Measurements from ENCODE around the gene ANKRD26.

The ANKRD26 gene

DNA sequence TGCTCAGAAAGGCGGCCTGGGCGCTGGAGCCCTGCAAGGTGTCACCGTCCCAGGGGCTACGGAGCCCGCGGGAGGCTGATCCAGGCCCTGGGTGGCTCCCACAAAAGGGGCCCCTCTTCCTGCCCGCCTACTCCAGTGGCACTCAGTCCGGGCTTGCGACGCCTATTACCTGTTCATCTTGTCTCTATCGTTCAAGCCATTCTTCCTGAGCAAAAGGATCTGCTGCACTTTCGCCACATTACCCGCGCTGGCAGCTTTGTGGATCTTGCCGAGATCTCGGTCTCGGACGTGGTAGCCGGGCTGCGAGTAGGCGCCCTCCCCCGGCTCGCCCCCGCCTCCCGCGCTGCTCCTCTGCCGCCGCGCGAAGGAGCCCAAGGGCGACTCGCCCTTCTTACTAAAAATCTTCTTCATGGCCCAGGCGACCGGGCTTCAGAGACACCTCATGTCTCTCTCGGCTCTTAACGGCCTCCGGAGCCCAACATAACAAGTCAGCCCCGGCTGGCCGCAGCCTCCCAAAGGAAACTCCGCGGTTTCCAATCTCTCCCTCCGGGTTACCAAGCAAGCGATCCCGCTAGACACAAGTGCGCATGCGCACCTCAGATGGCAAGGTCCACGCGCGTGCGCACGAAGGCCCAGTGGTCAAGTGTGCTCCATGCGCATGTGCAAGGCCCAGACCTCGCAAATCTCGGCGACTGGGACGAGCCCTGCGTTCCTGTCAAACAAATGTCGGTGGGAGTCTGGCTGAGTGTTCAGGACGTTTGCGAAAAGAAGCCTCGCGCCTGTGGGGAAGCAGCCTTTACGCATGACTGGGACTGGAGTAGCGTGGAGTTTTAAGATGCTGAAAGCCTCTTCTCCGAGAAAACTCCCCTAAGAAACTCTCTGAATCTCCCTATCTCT, at the start of gene ANKRD26:
Gene ANKRD26 (minus strand): TSS at position 579 of the 897 bp plus-strand sequence. CDS start 168 bp downstream, at position 411.
- H3K4me3 ChIP-seq (ENCODE audit: low read length), result peak within 1 kb of the TSS; percentile 74
- no peak for TF ChIP-seq ZNF274 (IDR thresholded peaks at IDR 0.05; ENCODE audit: low read depth, low read length)

GRCh38 chr10:27147701-27148100, 47.4 kb upstream of the ANKRD26 start:
- H3K4me3 ChIP-seq (ENCODE audit: low read length), result no peak overlapping the region
- no peak for TF ChIP-seq ZNF274 (IDR thresholded peaks at IDR 0.05; ENCODE audit: low read depth, low read length)

- H3K4me3 ChIP-seq (ENCODE audit: low read length), result no peak overlapping the region
- no peak for TF ChIP-seq ZNF274 (IDR thresholded peaks at IDR 0.05; ENCODE audit: low read depth, low read length)
Observed at GRCh38 chr10:27145937-27146336, 45.6 kb upstream of the ANKRD26 start.

DNA sequence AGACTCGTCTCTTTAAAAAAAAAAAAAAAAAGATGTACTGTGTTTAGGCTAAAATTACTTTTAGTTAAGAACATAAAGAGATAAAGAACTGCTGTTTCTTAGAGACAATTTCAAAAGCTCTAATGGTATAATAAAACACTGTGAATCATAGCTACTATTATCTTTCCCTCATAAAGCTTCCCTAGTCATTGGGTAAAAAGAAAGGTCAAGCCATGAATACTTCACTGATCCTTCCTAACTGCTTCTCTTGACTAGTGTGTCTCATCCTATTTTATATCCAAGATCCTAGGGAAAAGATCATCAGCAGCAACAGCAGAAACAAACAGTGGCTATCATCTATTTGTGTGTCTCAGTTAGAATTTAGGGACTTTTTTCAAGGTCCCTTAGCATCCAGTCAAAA, 43.4 kb upstream of the ANKRD26 start:
- H3K4me3 ChIP-seq (ENCODE audit: low read length), result no peak overlapping the region
- TF ChIP-seq ZNF274 (IDR thresholded peaks at IDR 0.05; ENCODE audit: low read depth, low read length), result no peak

DNA sequence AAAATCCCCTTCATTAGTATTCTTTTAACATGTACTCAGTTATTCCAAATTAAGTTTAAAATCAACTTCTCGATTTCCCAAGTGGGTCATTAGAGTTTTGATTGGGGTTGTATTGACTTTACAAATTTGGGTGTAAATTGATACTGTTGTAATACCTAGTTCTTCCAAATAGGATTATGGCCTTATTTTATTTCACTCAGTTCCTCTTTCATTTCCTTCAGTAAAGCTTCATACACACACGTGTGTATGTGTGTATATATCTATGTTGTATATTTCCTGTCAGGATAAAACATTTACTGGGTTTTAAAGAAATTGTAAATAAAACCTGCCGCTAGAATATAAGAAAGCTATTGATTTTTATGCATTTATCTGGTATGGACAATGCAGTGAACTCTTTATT, 38.0 kb upstream of the ANKRD26 start:
- no peak for TF ChIP-seq ZNF274 (IDR thresholded peaks at IDR 0.05; ENCODE audit: low read depth, low read length)
- no peak overlapping the region for H3K4me3 ChIP-seq (ENCODE audit: low read length)

DNA sequence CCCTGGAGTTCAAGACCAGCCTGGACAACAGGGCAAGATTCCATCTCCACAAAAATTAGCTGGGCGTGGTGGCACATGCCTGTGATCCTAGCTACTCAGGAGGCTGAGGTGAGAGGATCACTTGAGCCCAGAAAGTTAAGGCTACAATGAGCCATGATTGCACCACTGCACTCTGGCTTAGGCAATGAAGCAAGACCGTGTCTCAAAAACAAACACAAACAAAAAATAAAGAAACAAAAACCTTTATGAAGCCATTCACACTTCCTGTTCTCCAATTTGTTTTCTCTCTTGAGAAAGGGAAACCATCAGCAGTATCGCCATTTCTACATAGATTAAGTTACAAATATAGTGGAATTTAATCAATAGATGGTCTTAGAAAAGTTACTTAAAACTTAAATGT, 34.1 kb upstream of the ANKRD26 start:
- H3K4me3 ChIP-seq (ENCODE audit: low read length), result no peak overlapping the region
- TF ChIP-seq ZNF274 (IDR thresholded peaks at IDR 0.05; ENCODE audit: low read depth, low read length), result no peak

DNA sequence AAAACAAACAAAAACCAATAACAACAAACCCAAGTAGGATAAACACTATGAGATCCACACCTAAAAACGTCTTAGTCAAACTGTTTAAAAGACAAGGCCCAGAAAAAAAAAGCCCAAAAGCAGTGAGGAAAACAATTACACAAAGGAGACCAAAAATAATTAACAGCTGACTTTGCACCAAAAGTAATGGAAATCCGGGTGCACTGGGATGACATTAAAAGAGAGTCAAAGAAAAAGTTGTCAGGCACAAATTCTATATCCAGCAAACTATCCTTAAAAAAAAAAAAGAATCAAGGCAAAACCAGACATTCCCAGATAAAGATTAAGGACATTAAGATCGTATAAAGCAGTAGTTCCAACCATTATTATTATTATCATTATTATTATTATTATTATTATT, 7.9 kb upstream of the ANKRD26 start:
- no peak for TF ChIP-seq ZNF274 (IDR thresholded peaks at IDR 0.05; ENCODE audit: low read depth, low read length)
- H3K4me3 ChIP-seq (ENCODE audit: low read length), result no peak overlapping the region

- no peak overlapping the region for H3K4me3 ChIP-seq (ENCODE audit: low read length)
- TF ChIP-seq ZNF274 (IDR thresholded peaks at IDR 0.05; ENCODE audit: low read depth, low read length), result no peak
Observed at GRCh38 chr10:27104919-27105318, 4.6 kb upstream of the ANKRD26 start.

DNA sequence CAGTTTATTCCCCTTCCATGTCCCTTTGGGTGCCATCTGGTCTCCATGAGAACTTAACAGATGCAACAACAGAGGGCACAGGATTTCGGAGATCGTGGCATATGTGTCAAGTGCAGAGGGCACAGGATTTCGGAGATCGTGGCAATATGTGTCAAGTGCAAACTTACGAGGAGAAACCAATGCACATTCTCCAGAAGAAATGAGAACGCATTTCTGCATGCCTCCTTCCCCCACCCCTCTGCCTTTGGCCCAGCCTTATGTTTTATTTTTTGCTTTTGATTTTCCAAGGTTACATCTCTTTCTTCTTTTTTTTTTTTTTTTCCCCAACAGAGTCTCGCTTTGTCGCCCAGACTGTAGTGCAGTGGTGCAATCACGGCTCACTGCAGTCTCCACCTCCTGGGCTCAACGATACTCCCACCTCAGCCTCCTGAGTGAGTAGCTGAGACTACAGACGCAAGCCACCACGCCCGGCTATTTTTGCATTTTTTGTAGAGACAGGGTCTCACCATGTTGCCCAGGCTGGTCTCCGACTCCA, 586 bp upstream of the ANKRD26 start:
- TF ChIP-seq ZNF274 (IDR thresholded peaks at IDR 0.05; ENCODE audit: low read depth, low read length), result no peak
- peak overlapping the region; percentile 70 for H3K4me3 ChIP-seq (ENCODE audit: low read length)

DNA sequence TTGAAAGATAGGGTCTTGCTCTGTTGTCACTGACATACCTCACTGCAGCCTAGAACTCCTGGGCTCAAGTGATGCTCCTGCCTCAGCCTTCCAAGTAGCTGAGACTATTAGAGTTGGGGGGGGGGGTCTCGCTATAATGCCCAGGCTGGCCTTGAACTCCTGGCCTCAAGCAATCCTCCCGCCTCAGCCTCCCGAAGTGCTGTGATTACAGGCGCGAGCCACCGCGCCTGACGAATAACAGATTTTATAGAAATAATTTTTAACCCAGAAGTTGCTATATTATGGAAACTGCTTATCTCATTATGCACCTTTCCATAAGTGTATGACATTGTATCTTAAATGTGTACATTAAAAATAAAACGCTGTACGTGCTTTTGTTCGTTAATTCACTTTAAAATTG, 846 bp downstream of the ANKRD26 start:
- TF ChIP-seq ZNF274 (IDR thresholded peaks at IDR 0.05; ENCODE audit: low read depth, low read length), result no peak
- H3K4me3 ChIP-seq (ENCODE audit: low read length), result peak overlapping the region; percentile 74

GRCh38 chr10:27088119-27089044, 11.9 kb downstream of the ANKRD26 start:
- no peak for TF ChIP-seq ZNF274 (IDR thresholded peaks at IDR 0.05; ENCODE audit: low read depth, low read length)
- H3K4me3 ChIP-seq (ENCODE audit: low read length), result no peak overlapping the region

DNA sequence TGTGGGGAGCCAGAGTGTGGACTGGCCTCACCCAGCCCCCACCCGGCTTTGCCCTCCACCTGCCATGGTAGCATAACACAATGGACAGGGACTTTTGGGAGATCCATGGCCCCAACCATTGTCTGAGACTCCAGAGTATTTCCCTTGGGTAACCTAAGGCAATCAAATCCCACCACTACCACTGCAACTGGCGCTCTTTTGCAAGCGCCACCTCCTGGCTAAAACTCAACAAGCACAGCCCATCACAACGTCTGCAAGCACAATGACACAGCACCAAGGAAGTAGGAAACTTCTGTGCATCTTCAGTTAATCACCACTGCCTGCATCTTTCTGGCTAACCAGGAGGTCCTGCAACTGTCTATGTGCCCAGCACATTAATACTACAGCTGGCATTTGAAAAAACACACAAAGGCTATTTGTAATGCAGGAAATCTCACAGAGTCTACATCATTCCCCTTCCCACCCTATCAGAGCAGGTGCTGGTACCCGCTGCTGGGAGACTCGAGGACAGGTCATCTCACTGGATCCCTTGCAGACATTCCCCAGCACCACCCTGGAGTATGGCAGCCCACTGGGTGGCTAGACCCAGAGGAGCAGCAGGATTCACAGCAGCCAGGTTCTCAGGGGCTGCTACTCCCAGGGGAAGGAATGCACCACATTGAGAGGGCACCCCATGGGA, 27.7 kb downstream of the ANKRD26 start:
- no peak for TF ChIP-seq ZNF274 (IDR thresholded peaks at IDR 0.05; ENCODE audit: low read depth, low read length)
- no peak overlapping the region for H3K4me3 ChIP-seq (ENCODE audit: low read length)

GRCh38 chr10:27068217-27068891, 31.9 kb downstream of the ANKRD26 start:
- H3K4me3 ChIP-seq (ENCODE audit: low read length), result no peak overlapping the region
- no peak for TF ChIP-seq ZNF274 (IDR thresholded peaks at IDR 0.05; ENCODE audit: low read depth, low read length)
